ENCODE data around the gene SPRR2B. TPM values are rescaled to one million over a fixed set of nuclear protein-coding genes. Genes with fewer than 3 reads are reported as not detected.

The SPRR2B gene
- total RNA-seq, 1 donor from 2014 or later = not detected

DNA sequence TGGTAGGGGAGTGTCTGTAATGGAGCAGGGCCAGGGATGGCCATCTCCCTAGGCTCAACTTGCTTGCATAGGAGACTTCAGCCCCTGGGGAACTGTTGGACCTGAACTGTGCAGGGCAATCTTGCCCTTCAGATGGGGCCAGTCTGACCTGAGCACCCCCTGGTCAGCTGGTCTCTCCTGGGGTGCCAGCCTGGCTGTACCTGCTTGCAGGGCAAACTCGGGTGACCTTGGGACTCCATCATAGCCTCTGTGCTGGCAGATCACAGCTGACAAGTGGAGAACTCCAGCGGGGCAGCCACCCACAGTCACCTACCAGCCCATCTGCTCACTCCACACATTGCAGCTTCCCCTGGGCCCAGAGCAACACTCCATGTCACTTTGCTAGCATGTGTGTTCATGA, 22.2 kb downstream of the SPRR2B start:
- Histone ChIP-seq H3K4me3 (ENCODE audit: low read depth, low read length) (no peak overlapping the region), H3K36me3 (ENCODE audit: control insufficient read depth, insufficient read depth, low read length) (no peaks in the 10 kb centered on the region), H3K27me3 (ENCODE audit: control insufficient read depth, insufficient read depth, low read length) (no peaks in the 10 kb centered on the region)
- FAIRE-seq (no peak), DNase-seq (ENCODE audit: low read depth) (no peak)
- TF ChIP-seq, protein P1, sequence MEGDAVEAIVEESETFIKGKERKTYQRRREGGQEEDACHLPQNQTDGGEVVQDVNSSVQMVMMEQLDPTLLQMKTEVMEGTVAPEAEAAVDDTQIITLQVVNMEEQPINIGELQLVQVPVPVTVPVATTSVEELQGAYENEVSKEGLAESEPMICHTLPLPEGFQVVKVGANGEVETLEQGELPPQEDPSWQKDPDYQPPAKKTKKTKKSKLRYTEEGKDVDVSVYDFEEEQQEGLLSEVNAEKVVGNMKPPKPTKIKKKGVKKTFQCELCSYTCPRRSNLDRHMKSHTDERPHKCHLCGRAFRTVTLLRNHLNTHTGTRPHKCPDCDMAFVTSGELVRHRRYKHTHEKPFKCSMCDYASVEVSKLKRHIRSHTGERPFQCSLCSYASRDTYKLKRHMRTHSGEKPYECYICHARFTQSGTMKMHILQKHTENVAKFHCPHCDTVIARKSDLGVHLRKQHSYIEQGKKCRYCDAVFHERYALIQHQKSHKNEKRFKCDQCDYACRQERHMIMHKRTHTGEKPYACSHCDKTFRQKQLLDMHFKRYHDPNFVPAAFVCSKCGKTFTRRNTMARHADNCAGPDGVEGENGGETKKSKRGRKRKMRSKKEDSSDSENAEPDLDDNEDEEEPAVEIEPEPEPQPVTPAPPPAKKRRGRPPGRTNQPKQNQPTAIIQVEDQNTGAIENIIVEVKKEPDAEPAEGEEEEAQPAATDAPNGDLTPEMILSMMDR (IDR thresholded peaks at IDR 0.05; ENCODE audit: insufficient read depth, low read length, severe bottlenecking) = no peak

DNA sequence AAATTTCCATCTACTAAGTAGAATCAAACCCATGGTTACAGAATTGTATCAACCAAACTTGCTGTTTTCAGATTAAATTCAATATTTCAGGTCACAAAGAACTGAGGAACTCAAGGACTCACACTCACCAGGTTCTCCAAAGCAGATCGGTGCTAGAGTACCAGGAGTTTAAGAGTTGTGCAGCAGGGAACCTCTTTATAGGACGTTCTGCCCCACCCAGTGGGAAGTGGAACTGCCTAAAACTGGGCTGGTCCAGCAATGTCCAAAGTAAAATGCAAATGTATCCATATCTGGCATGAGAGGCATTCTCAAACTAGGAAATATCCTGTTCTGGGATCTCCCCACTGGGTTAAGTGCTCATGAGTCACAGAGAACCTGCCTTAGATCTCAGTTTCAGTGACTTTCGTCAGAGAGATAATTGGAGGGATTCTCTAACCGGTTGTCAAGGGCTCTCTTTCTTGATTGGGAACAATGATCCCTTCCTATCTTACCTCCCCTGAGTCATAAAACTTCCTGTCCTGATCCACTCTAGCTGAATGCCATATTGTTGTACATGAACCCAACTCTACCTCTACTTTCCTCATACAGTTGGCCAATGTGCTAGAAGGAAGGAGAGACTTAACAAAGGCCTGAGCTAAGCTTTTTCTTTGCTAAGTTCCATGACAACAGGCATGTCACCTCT, 30.3 kb downstream of the SPRR2B start, which contains the start of gene SPRR2D:
TSS of gene SPRR2D (minus strand) at position 171 of the 682 bp plus-strand sequence. CDS start 774 bp downstream, outside the sequence.
- DNase-seq (ENCODE audit: low read depth) (peak; percentile 68), FAIRE-seq (no peak)
- no peaks in the 10 kb centered on the region for H3K27me3 ChIP-seq (ENCODE audit: control insufficient read depth, insufficient read depth, low read length)
- H3K36me3 ChIP-seq (ENCODE audit: control insufficient read depth, insufficient read depth, low read length) = no peaks in the 10 kb centered on the region
- TF ChIP-seq, protein P1 (IDR thresholded peaks at IDR 0.05; ENCODE audit: insufficient read depth, low read length, severe bottlenecking) = no peak
- no peak within 1 kb of the TSS for H3K4me3 ChIP-seq (ENCODE audit: low read depth, low read length)

DNA sequence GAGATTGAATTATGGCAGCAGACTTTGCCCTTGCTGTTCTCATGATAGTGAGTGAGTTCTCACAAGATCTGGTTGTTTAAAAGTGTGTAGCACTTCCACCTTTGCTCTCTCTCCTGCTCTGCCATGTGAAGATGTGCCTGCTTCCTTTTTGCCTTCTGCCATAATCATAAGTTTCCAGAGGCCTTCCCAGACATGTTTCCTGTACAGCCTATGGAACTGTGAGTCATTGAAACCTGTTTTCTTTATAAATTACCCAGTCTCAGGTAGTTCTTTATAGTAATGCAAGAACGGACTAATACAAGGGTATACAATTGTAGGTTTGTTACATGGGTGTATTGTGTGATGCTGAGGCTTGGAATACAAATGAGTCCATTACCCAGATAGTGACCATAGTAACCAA, 36.2 kb downstream of the SPRR2B start:
- Histone ChIP-seq H3K36me3 (ENCODE audit: control insufficient read depth, insufficient read depth, low read length) (no peaks in the 10 kb centered on the region), H3K4me3 (ENCODE audit: low read depth, low read length) (no peak overlapping the region), H3K27me3 (ENCODE audit: control insufficient read depth, insufficient read depth, low read length) (no peaks in the 10 kb centered on the region)
- TF ChIP-seq, protein P1 (IDR thresholded peaks at IDR 0.05; ENCODE audit: insufficient read depth, low read length, severe bottlenecking) = no peak
- DNase-seq (ENCODE audit: low read depth) = peak; percentile 69
- FAIRE-seq = no peak

DNA sequence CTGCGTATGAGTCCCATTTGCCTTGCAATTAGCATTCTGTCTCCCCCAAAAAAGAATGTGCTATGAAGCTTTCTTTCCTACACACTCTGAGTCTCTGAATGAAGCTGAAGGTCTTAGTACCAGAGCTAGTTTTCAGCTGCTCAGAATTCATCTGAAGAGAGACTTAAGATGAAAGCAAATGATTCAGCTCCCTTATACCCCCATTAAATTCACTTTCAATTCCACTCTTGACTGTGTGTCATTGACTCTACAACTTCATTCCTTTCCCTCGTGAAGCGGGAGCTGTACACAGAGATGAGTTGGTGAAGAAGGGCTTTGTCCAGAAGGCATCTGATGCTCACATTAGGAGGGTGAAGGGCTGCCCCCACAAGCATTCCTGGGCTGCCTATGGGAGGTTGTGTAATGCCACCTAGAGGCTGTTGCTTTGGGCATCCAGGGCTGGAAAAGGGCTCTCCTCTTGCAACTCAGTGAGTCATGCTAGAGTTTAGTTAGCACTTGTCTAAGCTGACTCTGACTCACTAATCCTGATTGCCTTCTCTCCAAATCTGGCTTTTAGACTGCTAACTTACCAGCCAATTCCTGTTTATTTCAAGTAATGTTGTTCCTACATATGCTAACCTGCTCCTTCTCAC, 38.6 kb downstream of the SPRR2B start:
- Histone ChIP-seq H3K36me3 (ENCODE audit: control insufficient read depth, insufficient read depth, low read length) (no peaks in the 10 kb centered on the region), H3K4me3 (ENCODE audit: low read depth, low read length) (peak overlapping the region; percentile 39), H3K27me3 (ENCODE audit: control insufficient read depth, insufficient read depth, low read length) (no peaks in the 10 kb centered on the region)
- peak; percentile 96 for FAIRE-seq
- TF ChIP-seq, protein P1 (IDR thresholded peaks at IDR 0.05; ENCODE audit: insufficient read depth, low read length, severe bottlenecking) = peak; percentile 69
- peak; percentile 99 for DNase-seq (ENCODE audit: low read depth)

DNA sequence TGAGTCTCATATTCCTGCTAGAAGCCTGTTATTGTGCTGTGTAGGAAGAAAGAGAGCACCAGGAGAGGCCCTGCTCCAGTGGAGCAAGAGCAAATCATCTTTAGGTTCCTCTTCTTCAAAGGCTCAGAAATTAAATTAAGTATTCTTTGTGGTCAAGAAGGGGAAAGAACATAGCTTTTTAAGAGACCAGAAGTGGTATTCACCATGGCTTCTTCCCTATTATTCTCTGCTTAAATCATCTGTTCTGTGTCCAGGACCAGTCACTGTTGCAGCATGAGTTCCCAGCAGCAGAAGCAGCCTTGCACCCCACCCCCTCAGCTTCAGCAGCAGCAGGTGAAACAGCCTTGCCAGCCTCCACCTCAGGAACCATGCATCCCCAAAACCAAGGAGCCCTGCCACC, 39.3 kb downstream of the SPRR2B start:
- H3K4me3 ChIP-seq (ENCODE audit: low read depth, low read length) = peak overlapping the region; percentile 39
- no peaks in the 10 kb centered on the region for H3K36me3 ChIP-seq (ENCODE audit: control insufficient read depth, insufficient read depth, low read length)
- no peaks in the 10 kb centered on the region for H3K27me3 ChIP-seq (ENCODE audit: control insufficient read depth, insufficient read depth, low read length)
- no peak for DNase-seq (ENCODE audit: low read depth)
- TF ChIP-seq, protein P1 (IDR thresholded peaks at IDR 0.05; ENCODE audit: insufficient read depth, low read length, severe bottlenecking) = no peak
- no peak for FAIRE-seq
